ENCODE results near the gene ARHGEF12. TPM values are rescaled to one million over a fixed set of nuclear protein-coding genes. Genes with fewer than 3 reads are reported as not detected.
A peak's percentile ranks its signal among the peaks of the same experiment; 100 is the strongest.

Gene ARHGEF12
- polyA plus RNA-seq, 4 donors: 15.1 to 56.5 (median 22.2) TPM

DNA sequence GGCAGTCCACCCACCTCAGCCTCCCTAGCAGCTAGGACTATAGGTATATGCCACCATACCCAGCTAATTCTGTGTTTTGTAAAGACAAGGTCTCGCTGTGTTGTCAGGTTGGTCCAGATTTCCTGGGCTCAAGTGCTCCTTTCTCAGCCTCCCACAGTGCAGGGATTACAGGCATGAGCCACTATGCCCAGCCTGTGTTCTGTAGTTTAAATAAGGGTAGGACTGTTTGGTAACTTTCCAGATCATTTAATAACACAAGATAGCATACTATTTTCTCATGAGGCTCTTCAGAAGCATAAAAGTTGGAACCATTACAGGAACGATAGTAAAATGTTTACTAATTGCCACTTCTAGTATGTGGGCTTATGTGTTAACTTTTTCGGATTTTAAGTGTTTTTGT, 137.3 kb downstream of the ARHGEF12 start:
- Histone ChIP-seq H3K27ac (ENCODE audit: low read depth in 1 of 3, low read length in 2 of 3) (no peak overlapping the region), H3K4me3 (ENCODE audit: low read depth in 1 of 3, low read length in 3 of 3) (no peak overlapping the region), H3K36me3 (ENCODE audit: control insufficient read depth in 3 of 3, insufficient read depth in 2 of 3, low read depth in 1 of 3, low read length in 3 of 3) (peaks cover 8 to 25% (median 19%) of the 10 kb centered on the region in 3 donors), H3K9me3 (ENCODE audit: control insufficient read depth in 2 of 2, insufficient read depth in 1 of 2, low read depth in 1 of 2, low read length in 1 of 2) (no peaks in the 10 kb centered on the region), H3K4me1 (ENCODE audit: control insufficient read depth in 3 of 3, insufficient read depth in 2 of 3, low read depth in 1 of 3, low read length in 2 of 3) (no peaks in the 10 kb centered on the region), H3K27me3 (ENCODE audit: control insufficient read depth in 3 of 3, insufficient read depth in 3 of 3, low read length in 3 of 3) (no peaks in the 10 kb centered on the region)
- 92 to 95% (median 95%) methylated on average over 3 of the region's 3 CpGs for WGBS, 3 donors
- no peak for DNase-seq
- FAIRE-seq: no peak

DNA sequence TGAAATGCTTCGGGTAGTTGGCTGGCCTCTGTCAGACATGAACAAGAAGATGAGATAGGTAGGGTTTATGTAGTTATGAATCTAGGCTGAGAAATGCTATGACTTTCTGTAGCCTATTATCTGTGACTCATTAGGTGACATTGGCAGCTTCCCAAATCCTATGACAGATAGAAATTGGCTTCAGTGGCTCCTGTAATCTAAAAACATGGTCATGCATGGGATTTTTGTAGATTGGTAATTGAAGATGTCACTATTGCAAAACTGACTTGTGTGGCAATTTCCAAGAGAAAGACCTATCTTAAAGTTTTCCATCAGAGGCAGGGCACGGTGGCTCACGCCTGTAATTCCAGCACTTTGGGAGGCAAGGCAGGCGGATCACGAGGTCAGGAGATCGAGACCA, 145.9 kb downstream of the ARHGEF12 start:
- no peaks in the 10 kb centered on the region for H3K27me3 ChIP-seq (ENCODE audit: control insufficient read depth in 3 of 3, insufficient read depth in 3 of 3, low read length in 3 of 3)
- H3K36me3 ChIP-seq (ENCODE audit: control insufficient read depth in 3 of 3, insufficient read depth in 2 of 3, low read depth in 1 of 3, low read length in 3 of 3): peaks cover 12 to 32% (median 15%) of the 10 kb centered on the region in 3 donors
- no peaks in the 10 kb centered on the region for H3K9me3 ChIP-seq (ENCODE audit: control insufficient read depth in 2 of 2, insufficient read depth in 1 of 2, low read depth in 1 of 2, low read length in 1 of 2)
- FAIRE-seq (no peak), DNase-seq (peak in 1 of 2 donors; percentile 24)
- H3K4me3 ChIP-seq (ENCODE audit: low read depth in 1 of 3, low read length in 3 of 3): no peak overlapping the region
- H3K27ac ChIP-seq (ENCODE audit: low read depth in 1 of 3, low read length in 2 of 3): no peak overlapping the region
- H3K4me1 ChIP-seq (ENCODE audit: control insufficient read depth in 3 of 3, insufficient read depth in 2 of 3, low read depth in 1 of 3, low read length in 2 of 3): no peaks in the 10 kb centered on the region
- WGBS, 3 donors: 87 to 89% (median 89%) methylated on average over 6 of the region's 6 CpGs

DNA sequence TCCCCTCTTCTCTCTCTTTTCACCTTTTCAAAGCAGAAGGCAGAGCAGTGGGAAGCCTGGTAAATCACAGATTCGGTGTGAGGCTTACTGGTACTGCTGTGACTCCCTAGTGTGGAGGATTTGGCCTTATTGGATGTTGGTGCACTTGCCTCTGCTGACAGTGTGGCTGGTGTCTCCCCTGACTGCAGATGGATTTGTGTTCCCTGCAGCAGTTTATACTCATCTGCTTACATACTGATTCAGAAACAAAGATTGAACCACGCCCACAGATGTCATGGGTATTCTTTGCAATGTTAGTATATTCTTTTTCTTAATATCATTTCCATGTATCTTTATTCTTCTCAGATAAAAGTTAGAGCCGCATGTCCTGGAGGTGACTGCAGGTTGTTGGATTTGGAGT, 148.5 kb downstream of the ARHGEF12 start:
- Histone ChIP-seq H3K36me3 (ENCODE audit: control insufficient read depth in 3 of 3, insufficient read depth in 2 of 3, low read depth in 1 of 3, low read length in 3 of 3) (peaks cover 4 to 25% (median 10%) of the 10 kb centered on the region in 3 donors), H3K9me3 (ENCODE audit: control insufficient read depth in 2 of 2, insufficient read depth in 1 of 2, low read depth in 1 of 2, low read length in 1 of 2) (no peaks in the 10 kb centered on the region), H3K4me3 (ENCODE audit: low read depth in 1 of 3, low read length in 3 of 3) (no peak overlapping the region), H3K27ac (ENCODE audit: low read depth in 1 of 3, low read length in 2 of 3) (no peak overlapping the region), H3K27me3 (ENCODE audit: control insufficient read depth in 3 of 3, insufficient read depth in 3 of 3, low read length in 3 of 3) (no peaks in the 10 kb centered on the region), H3K4me1 (ENCODE audit: control insufficient read depth in 3 of 3, insufficient read depth in 2 of 3, low read depth in 1 of 3, low read length in 2 of 3) (peaks cover 0 to 3% (median 0%) of the 10 kb centered on the region in 3 donors)
- FAIRE-seq: no peak
- 78 to 92% (median 86%) methylated on average over 3 of the region's 3 CpGs for WGBS, 3 donors
- no peak for DNase-seq

DNA sequence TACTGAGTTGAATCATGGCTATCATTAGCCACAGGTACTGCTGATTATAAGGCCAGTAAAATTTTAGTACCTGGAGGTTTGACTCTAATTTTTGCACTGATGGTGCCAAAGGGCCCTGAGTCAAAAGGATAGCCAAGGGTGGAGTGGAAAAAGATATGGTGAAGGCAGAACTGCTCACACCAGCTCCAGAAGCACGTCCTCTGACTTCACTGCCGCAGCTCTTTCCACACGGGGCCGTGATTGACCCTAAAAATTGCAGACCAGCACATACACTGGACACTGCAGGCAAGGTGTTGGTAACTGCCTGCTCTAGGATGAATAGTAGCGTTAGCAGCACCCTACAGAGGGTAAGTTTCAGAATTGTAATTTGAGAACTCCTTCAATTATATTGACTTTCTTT, 149.9 kb downstream of the ARHGEF12 start:
- no peak overlapping the region for H3K27ac ChIP-seq (ENCODE audit: low read depth in 1 of 3, low read length in 2 of 3)
- H3K4me3 ChIP-seq (ENCODE audit: low read depth in 1 of 3, low read length in 3 of 3): no peak overlapping the region
- WGBS, 3 donors: 91 to 94% (median 92%) methylated on average over 5 of the region's 5 CpGs
- peaks cover 4 to 19% (median 4%) of the 10 kb centered on the region in 3 donors for H3K36me3 ChIP-seq (ENCODE audit: control insufficient read depth in 3 of 3, insufficient read depth in 2 of 3, low read depth in 1 of 3, low read length in 3 of 3)
- H3K9me3 ChIP-seq (ENCODE audit: control insufficient read depth in 2 of 2, insufficient read depth in 1 of 2, low read depth in 1 of 2, low read length in 1 of 2): no peaks in the 10 kb centered on the region
- H3K4me1 ChIP-seq (ENCODE audit: control insufficient read depth in 3 of 3, insufficient read depth in 2 of 3, low read depth in 1 of 3, low read length in 2 of 3): peaks cover 0 to 3% (median 0%) of the 10 kb centered on the region in 3 donors
- DNase-seq (no peak), FAIRE-seq (no peak)
- H3K27me3 ChIP-seq (ENCODE audit: control insufficient read depth in 3 of 3, insufficient read depth in 3 of 3, low read length in 3 of 3): no peaks in the 10 kb centered on the region

DNA sequence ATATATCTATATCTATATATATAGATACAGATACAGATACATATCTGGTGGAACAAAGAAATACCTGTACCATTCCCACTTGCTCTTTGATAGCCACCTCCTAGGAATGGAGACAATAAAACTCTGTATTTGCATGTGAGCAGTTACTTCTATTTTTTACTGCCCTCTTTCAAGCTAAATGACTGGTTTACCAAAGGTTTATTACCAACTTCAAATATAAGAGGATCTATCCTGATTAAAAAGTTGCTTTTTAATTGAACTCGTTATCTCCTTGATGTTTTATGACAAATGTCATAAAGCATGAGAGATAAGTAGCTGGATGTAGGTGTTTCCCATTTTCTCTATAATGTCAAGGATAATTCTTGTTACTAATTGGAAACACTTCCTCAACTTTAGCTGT, 153.6 kb downstream of the ARHGEF12 start:
- DNase-seq (peak; percentile 37 to 51), FAIRE-seq (no peak)
- WGBS, 3 donors: 11 to 55% (median 33%) methylated on average over 1 of the region's 1 CpG

DNA sequence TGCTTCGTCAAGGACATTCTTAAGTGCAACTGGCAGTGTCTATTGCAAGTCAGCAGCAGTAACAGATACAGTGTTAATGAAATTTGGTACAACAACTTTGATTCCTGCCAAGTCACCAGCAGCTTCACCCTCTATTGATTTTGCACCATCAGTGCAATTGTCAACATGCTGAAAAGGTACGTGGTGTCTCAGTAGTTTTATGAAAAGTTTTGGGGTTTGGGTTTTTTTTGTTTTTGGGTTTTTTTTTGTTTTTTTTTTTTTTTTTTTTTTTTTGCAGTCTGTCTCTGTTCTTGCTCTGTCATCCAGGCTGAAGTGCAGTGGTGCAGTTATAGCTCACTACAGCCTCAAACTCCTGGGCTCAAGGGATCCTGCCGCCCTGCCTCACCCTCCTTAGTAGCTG, 156.3 kb downstream of the ARHGEF12 start:
- no peak for DNase-seq
- 64 to 79% (median 79%) methylated on average over 3 of the region's 3 CpGs for WGBS, 3 donors
- H3K27me3 ChIP-seq (ENCODE audit: control insufficient read depth in 3 of 3, insufficient read depth in 3 of 3, low read length in 3 of 3): no peaks in the 10 kb centered on the region
- H3K27ac ChIP-seq (ENCODE audit: low read depth in 1 of 3, low read length in 2 of 3): no peak overlapping the region
- peaks cover 0 to 6% (median 0%) of the 10 kb centered on the region in 3 donors for H3K36me3 ChIP-seq (ENCODE audit: control insufficient read depth in 3 of 3, insufficient read depth in 2 of 3, low read depth in 1 of 3, low read length in 3 of 3)
- no peak overlapping the region for H3K4me3 ChIP-seq (ENCODE audit: low read depth in 1 of 3, low read length in 3 of 3)
- H3K9me3 ChIP-seq (ENCODE audit: control insufficient read depth in 2 of 2, insufficient read depth in 1 of 2, low read depth in 1 of 2, low read length in 1 of 2): no peaks in the 10 kb centered on the region
- H3K4me1 ChIP-seq (ENCODE audit: control insufficient read depth in 3 of 3, insufficient read depth in 2 of 3, low read depth in 1 of 3, low read length in 2 of 3): peaks cover 0 to 3% (median 0%) of the 10 kb centered on the region in 3 donors
- no peak for FAIRE-seq

More for the DNA sequence above, 153.6 kb downstream of the ARHGEF12 start:
- Histone ChIP-seq H3K4me3 (ENCODE audit: low read depth in 1 of 3, low read length in 3 of 3) (no peak overlapping the region), H3K27me3 (ENCODE audit: control insufficient read depth in 3 of 3, insufficient read depth in 3 of 3, low read length in 3 of 3) (no peaks in the 10 kb centered on the region), H3K27ac (ENCODE audit: low read depth in 1 of 3, low read length in 2 of 3) (no peak overlapping the region), H3K36me3 (ENCODE audit: control insufficient read depth in 3 of 3, insufficient read depth in 2 of 3, low read depth in 1 of 3, low read length in 3 of 3) (peaks cover 0 to 14% (median under 1%) of the 10 kb centered on the region in 3 donors), H3K4me1 (ENCODE audit: control insufficient read depth in 3 of 3, insufficient read depth in 2 of 3, low read depth in 1 of 3, low read length in 2 of 3) (peaks cover 0 to 3% (median 0%) of the 10 kb centered on the region in 3 donors), H3K9me3 (ENCODE audit: control insufficient read depth in 2 of 2, insufficient read depth in 1 of 2, low read depth in 1 of 2, low read length in 1 of 2) (no peaks in the 10 kb centered on the region)

DNA sequence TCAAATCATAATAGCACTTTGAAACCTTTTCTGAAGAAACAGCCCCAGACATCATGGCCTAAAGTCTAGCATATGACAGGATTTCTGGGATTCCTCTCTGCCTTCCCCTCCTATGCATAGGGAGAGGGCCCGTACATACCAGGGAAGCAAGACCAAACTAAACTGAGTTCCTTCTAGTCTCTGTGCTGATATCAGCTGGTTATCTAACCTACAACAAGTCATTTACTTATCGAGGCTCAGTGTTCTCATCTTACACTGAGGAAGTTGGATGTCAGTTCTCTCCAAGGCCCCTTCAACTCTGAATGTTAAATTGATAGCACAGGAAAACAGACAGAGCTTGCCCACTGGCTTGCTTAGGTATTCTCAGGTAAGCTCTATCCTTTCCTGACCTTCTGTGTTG, 158.4 kb downstream of the ARHGEF12 start:
- H3K36me3 ChIP-seq (ENCODE audit: control insufficient read depth in 3 of 3, insufficient read depth in 2 of 3, low read depth in 1 of 3, low read length in 3 of 3): peaks cover 0 to 6% (median 0%) of the 10 kb centered on the region in 3 donors
- no peak overlapping the region for H3K4me3 ChIP-seq (ENCODE audit: low read depth in 1 of 3, low read length in 3 of 3)
- DNase-seq (no peak), FAIRE-seq (no peak)
- no peak overlapping the region for H3K27ac ChIP-seq (ENCODE audit: low read depth in 1 of 3, low read length in 2 of 3)
- no peaks in the 10 kb centered on the region for H3K4me1 ChIP-seq (ENCODE audit: control insufficient read depth in 3 of 3, insufficient read depth in 2 of 3, low read depth in 1 of 3, low read length in 2 of 3)
- H3K27me3 ChIP-seq (ENCODE audit: control insufficient read depth in 3 of 3, insufficient read depth in 3 of 3, low read length in 3 of 3): no peaks in the 10 kb centered on the region
- no peaks in the 10 kb centered on the region for H3K9me3 ChIP-seq (ENCODE audit: control insufficient read depth in 2 of 2, insufficient read depth in 1 of 2, low read depth in 1 of 2, low read length in 1 of 2)
- WGBS, 3 donors: 48 to 56% (median 51%) methylated on average over 2 of the region's 2 CpGs

DNA sequence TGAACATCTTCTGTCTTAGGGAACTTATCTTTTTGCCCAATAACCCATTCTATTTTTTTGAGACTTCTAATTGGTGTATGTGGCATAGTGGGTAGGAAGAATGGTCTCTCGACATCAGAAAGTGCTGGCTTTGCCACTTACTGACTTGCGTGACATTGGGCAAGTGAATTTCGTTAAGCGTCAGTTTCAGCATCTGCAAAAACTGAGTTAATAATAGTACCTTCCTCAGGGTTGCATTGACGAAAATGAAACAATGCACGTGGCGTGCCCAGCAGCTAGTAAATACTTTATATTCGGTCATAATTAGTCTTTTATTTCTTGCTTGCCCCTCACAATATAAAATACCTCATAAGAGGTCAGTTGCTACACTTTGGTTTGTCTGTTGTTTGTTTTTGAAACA, 162.9 kb downstream of the ARHGEF12 start:
- Histone ChIP-seq H3K4me3 (ENCODE audit: low read depth in 1 of 3, low read length in 3 of 3) (no peak overlapping the region), H3K4me1 (ENCODE audit: control insufficient read depth in 3 of 3, insufficient read depth in 2 of 3, low read depth in 1 of 3, low read length in 2 of 3) (no peaks in the 10 kb centered on the region), H3K27me3 (ENCODE audit: control insufficient read depth in 3 of 3, insufficient read depth in 3 of 3, low read length in 3 of 3) (peaks cover 0 to 2% (median 0%) of the 10 kb centered on the region in 3 donors), H3K27ac (ENCODE audit: low read depth in 1 of 3, low read length in 2 of 3) (no peak overlapping the region), H3K36me3 (ENCODE audit: control insufficient read depth in 3 of 3, insufficient read depth in 2 of 3, low read depth in 1 of 3, low read length in 3 of 3) (no peaks in the 10 kb centered on the region), H3K9me3 (ENCODE audit: control insufficient read depth in 2 of 2, insufficient read depth in 1 of 2, low read depth in 1 of 2, low read length in 1 of 2) (no peaks in the 10 kb centered on the region)
- 87 to 91% (median 90%) methylated on average over 8 of the region's 8 CpGs for WGBS, 3 donors
- no peak for FAIRE-seq
- DNase-seq: no peak

DNA sequence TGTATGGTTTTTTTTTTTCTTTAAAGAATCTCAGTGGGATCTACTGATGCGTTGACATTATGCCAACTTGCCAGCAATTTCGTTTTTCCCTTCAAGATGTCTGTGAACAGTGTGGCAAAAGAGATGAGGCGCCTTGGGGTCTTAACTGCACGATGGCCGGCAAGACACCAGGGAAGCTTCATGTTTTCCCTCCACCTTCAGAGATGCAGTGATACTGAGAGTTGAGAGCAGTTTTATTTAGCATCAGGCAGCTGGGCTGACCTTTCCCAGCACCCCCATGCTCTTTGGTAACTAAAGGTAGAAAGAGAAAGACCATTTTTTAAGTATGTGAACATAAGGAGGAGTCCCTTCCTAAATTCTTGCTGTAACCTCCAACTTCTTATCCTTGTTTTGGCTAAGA, 163.6 kb downstream of the ARHGEF12 start:
- no peak overlapping the region for H3K27ac ChIP-seq (ENCODE audit: low read depth in 1 of 3, low read length in 2 of 3)
- H3K9me3 ChIP-seq (ENCODE audit: control insufficient read depth in 2 of 2, insufficient read depth in 1 of 2, low read depth in 1 of 2, low read length in 1 of 2): no peaks in the 10 kb centered on the region
- DNase-seq (no peak), FAIRE-seq (no peak)
- peaks cover 0 to 2% (median 0%) of the 10 kb centered on the region in 3 donors for H3K27me3 ChIP-seq (ENCODE audit: control insufficient read depth in 3 of 3, insufficient read depth in 3 of 3, low read length in 3 of 3)
- no peaks in the 10 kb centered on the region for H3K4me1 ChIP-seq (ENCODE audit: control insufficient read depth in 3 of 3, insufficient read depth in 2 of 3, low read depth in 1 of 3, low read length in 2 of 3)
- no peaks in the 10 kb centered on the region for H3K36me3 ChIP-seq (ENCODE audit: control insufficient read depth in 3 of 3, insufficient read depth in 2 of 3, low read depth in 1 of 3, low read length in 3 of 3)
- H3K4me3 ChIP-seq (ENCODE audit: low read depth in 1 of 3, low read length in 3 of 3): no peak overlapping the region
- 76 to 79% (median 78%) methylated on average over 5 of the region's 5 CpGs for WGBS, 3 donors

Measured in small intestine (tissue), 7 donors.